GM11168 (cell line): ENCODE measurements around the gene NCMAP.

ENCODE experiments used
- in situ Hi-C: fragments of 300-500 bp; cut with MboI; formaldehyde crosslinking; loops from one replicate; pipeline ENCODE4 v1.12.0; 2022; ENCODE audit warnings: low sequenced_read_pairs; ENCODE audit not compliant: unreplicated experiment

NCMAP gene

DNA sequence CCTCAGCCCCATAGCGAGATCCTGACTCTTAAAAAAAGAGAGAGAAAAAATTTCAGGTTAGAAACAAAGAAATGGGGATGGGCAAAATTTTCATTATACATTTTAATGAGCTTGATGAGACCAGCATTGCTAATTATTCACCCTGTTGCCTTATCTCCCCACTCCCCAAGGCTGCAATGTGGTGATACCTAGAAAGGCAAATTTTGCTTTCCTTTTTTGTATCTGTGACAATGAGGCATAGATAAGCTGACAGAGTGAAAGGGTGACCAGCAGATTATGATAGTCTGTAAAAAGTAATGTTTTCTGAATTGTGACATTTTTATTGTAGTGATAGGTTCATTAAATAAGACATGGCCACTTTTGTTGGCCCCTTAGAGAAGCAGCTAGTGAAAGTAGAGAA, 100.2 kb downstream of the NCMAP start:
- in situ Hi-C loops = no loop called here

DNA sequence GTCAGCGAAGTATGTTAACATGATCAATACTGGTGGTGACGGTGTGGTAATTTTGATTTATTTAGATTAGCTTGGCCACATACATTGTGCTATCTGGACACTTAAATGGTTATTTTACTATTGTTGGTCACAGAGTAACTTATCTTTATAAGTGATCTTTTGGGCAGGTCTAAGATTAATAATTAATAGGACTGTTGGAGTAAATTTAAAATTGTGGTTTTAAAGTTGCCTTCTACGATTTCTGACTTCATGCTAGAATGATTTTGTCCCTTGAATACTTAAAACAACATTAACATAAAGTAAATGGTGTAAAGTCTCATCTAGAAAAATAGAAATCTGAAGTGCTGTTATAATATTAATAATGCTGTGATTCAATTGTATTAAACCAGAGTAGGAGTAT, 101.9 kb downstream of the NCMAP start:
- in situ Hi-C loops = no loop called here
